ENCODE measurements around the gene C16orf95.
A peak's percentile ranks its signal among the peaks of the same experiment; 100 is the strongest.

Gene C16orf95

GRCh38 chr16:87332150-87332549, 15.0 kb upstream of the C16orf95 start:
- DNase-seq (ENCODE audit: low read depth in 2 of 2): no peak

DNA sequence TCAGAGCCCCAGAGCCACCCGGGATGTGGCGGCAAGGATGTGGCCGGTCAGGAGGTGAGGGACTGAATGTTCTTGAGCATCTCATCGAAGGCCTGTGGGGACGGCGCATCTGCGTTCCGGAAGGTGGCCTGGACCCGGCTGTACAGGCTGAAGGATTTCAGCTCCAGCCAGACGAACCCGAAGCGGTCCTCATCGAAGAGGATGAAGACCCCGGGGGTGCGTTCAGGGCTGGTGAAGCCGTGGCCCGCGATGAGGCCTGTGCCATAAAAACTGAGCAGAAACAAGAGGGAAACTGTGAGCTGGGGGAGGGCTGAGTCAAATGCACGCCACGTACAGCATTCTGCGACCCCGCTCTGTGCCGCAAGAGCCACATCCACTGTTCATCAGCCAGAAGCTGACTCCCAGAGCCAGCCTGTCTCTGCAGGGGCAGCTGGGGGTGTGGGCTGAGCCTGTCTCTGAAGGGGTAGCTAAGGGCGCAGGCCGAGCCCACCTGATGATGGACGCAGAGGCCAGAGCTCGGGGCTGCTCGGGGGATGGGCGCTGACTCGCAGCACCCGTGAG, 14.1 kb upstream of the C16orf95 start:
- DNase-seq (ENCODE audit: low read depth in 2 of 2): no peak

DNA sequence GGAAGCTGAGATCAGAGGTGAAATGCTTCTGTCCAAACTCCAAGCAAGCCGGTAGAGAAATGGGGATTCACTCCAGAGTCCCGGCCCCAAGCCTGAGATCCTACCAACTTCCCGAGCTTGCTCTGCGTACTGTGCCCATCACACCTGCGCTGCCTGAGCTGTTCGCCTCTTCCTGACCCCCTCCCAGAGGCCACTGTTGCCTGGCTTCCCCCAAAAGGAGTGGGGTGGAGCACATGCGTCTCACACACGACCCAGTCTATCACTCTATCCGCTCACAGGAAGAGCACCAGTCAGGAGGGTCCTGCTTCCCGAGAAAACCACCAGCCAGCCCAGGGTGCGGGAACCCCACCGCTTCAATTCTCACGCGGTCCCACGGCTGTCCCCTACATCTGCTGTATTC, 13.5 kb upstream of the C16orf95 start:
- DNase-seq (ENCODE audit: low read depth in 2 of 2): no peak

- DNase-seq (ENCODE audit: low read depth in 2 of 2): no peak
Measured at GRCh38 chr16:87330257-87330624, 13.0 kb upstream of the C16orf95 start.

- no peak for DNase-seq (ENCODE audit: low read depth in 2 of 2)
Measured at GRCh38 chr16:87329436-87330256, 12.5 kb upstream of the C16orf95 start.

DNA sequence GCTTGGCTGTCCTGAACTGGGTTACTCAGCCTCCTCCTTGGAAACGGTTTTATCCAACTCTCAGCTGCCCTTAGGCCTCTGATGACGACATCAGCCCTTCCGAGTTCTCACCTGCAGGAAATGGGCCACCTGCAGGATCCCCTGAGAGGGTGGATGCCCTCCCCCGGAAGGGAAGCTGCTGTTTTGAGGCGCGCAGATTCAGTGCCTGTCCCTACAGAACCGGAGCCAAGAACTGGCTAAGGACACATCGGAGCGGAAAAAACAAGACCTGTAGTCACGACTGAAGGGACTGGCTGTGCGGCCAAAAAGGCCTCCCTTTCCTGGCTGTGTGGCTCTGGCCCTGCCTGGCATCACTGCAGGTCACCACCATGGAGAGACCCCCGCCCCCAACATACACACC, 11.7 kb upstream of the C16orf95 start:
- DNase-seq (ENCODE audit: low read depth in 2 of 2): no peak

DNA sequence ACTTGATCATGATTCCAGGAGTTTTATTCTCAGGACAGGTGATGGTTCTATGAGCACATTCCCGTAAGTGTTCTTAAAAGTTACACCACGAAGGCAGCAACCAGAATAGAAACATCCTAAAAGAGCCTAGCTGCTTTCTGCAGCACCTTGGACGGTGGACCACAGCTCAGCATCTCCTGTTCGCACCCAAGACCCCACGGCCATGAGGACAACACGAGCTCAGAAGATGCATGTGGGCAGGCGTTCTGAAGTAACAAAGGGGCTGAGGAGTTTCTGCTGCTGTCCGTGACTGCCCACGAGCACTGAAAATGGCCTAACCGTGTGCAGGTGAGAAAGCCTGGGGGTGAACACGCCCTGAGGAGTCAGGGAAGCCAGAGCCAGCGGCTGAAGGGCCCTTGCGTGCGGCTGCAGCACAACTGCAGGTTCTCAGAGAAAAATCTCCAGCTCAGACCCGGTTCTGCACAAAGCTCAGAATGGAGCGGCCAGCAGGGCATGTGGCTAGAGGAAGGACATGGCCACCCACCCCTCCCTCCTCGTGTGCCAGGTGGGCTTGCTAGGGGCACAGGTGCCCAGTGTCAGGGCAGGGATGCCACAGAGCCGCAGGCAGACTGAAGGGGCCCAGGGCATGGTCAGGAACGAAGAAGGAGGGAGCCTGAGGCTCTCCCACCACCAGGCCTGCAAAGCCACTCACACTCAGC, 10.8 kb upstream of the C16orf95 start:
- DNase-seq (ENCODE audit: low read depth in 2 of 2): no peak

DNA sequence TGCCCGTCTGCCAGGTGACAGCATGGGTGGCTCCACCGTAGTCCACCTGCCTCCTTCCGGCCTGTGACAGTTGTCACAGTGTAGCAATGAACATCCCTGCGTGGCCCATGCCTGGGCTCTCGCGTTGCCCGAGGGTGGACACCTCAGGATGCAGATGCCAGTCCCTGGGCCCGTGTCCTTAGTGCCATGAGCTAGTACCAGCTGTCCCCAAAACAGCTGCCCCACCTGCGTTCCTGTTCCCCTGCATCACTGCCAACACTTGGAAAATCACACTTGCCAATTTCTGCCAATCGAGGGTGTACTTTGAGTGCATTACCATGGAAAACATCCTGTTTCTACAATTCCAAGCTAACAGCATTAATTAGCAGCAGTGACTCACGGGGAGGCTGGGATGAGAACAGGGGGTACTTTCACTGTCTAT, 9.0 kb upstream of the C16orf95 start:
- no peak for DNase-seq (ENCODE audit: low read depth in 2 of 2)

DNA sequence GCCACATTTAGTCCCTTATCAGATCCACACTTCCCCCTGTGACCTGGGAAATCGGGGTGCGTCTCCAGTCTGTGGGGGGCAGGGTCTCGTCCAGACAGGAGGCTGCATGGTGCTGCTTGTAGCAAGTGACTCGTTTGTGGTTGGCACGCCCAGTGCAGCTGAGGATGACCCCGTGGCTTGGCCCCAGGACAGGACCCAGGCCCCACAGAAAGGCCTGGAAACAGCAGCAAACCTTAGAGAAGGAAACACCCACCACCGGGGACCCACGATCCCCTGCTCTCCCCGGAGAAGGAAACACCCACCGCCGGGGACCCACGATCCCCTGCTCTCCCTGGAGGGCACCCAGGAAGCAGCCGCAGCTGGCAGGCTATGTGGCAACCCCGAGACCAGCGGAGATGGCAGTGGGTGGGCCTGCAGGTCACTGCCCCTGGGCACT, 8.2 kb upstream of the C16orf95 start:
- DNase-seq (ENCODE audit: low read depth in 2 of 2): no peak

GRCh38 chr16:87324411-87325275, 7.5 kb upstream of the C16orf95 start:
- peak; percentile 13 to 20 for DNase-seq (ENCODE audit: low read depth in 2 of 2)

DNA sequence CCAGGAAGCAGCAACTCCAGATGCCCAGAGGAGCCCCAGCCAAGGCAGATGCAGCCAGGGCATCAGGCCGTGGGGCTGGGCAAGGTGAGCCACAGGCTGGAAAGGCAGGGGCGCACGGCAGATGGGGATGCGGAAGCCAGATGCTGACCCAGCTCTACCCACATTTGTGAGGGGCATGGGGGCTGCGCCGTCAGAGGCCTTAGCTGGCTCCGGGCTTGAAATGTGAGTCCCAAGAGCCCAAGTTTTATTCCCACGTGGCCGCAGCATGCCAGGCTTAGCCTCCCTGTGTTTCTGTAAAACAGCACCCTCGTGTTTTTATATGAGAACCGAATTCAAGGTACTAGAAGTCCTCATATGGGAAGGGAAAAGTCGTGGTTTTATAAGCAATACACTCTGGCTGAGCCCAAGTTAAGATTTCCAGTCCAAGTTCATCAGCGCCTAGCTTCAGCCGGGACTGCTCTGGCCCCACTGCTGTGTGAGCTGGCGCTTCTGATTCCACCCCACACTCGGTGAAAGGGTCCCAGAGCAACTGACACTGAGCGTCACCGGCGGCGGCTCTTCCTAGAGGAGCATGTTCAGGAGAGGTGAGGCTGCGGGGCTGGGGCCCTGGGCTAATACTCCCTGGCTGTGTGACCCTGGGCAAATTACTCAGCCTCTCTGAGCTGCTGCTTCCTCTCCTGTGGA, 6.7 kb upstream of the C16orf95 start:
- DNase-seq (ENCODE audit: low read depth in 2 of 2): no peak

- DNase-seq (ENCODE audit: low read depth in 2 of 2): no peak
Measured at GRCh38 chr16:87322833-87323726, 5.9 kb upstream of the C16orf95 start.

DNA sequence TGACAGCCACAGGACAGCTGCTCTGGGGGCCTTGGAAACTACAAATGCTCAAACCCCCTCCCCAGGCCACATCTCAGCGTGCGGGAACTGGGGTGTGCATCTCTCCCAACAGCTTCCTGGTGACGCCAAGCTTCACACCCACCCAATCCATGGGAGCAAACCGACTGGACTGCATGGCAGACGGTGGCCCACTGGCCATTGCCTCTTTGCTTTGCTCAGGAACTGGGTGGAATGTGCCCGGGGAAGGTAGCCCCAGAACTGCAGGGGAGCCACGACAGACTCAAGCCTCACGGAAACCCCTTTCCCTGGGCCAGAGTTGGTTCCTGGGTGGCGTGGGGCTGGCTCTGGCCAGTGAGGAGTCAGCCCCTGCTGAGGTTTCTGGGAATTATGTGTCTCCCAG, 5.2 kb upstream of the C16orf95 start:
- no peak for DNase-seq (ENCODE audit: low read depth in 2 of 2)

DNA sequence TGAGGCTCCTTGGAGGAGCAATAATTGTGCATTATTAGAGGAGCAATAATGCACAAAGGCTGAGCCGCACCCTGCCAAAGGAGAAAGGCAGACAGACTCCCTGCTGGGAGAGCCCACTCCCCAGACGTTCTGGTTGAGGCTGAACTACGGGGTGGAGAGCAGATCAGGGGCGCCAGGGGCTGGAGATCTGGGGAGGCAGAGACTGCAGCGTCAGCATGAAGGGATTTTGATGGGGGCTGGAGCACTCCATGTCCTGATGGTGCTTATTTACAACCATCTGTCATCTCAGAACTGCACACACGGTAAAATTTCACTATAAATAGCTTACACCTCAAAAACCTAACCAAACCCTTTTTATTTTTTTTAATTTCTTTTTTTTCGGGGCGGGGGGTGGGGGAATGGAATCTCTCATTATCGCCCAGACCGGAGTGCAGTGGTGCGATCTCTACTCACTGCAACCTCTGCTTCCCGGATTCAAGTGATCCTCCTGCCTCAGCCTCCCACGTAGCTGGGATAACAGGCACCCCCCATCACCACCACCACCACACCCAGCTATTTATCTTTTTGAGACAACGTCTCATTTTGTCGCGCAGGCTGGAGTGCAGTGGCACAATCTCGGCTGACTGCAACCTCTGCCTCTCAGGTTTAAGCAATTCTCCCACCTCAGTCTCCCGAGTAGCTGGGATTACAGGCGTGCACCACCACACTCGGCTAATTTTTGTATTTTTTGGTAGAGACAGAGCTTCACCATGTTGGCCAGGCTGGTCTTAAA, 4.3 kb upstream of the C16orf95 start:
- no peak for DNase-seq (ENCODE audit: low read depth in 2 of 2)

DNA sequence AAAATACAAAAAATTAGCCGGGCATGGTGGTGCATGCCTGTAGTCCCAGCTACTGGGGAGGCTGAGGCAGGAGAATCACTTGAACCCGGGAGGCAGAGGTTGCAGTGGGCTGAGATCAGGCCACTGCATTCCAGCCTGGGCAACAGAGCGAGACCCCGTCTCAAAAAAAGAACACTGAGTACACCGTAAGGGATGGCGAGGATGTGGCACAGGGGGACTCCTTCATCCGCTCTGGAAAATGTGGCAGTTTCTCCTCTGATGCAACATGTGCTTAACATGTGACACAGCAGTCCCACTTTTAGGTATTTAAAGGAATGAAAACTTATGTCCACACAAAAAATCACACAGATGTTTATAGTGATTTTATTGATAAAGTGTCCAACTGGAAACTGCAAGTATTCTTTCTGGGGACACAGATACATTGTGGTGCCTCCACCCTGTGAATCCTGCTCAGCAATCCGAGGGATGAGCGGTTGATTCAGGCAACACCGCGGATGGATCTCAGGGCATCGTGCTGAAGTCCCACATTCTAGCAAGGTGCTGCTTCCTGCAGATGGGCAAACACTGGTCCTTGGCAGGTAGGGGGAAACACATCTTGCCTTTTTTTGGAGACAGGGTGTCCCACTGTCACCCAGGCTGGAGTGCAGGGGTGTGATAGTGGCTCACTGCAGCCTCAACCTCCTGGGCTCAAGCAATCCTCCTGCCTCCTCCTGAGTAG, 3.5 kb upstream of the C16orf95 start:
- DNase-seq (ENCODE audit: low read depth in 2 of 2): no peak

DNA sequence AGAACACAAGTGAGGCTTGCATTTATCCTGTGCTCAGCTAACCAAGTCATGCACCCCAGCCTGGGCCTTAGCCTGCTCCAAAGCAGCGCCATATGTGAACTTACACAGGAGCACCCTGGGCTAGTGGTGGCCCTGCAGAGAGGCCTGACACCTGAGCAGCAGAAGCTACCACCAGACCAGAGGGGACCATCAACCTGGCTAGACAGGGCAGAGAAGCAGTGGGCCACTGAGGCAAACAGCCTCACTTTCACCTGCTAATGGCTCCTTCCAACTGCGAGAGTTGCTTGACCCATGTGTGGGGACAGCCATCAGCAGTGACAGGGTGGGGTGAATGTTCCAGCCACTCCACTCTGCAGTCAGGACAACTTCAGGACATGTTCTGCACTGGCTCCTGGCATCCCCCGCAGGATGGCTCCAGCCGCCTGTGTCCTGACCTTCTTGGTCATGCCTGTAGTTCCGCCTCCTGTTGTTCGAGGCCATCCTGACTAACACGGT, 2.9 kb upstream of the C16orf95 start:
- DNase-seq (ENCODE audit: low read depth in 2 of 2): no peak

DNA sequence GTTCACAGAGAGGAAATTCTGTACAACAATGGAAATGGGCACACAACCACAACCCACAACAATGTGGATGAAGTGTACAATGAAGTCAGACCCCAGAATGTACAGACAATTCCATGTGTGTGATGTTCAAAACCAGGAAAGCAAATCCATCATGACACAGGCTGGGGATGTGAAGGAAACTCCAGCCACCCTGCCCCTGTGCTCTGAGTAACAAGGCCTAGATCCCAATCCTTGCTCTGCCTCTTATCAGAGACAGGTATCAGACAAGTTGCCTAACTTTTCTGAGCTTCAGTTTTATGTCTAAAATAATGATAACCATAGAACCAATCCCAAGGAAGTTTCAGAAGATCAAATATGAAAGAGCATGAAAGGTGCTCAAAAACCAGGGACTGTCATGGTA, 1.8 kb upstream of the C16orf95 start:
- no peak for DNase-seq (ENCODE audit: low read depth in 2 of 2)

- no peak for DNase-seq (ENCODE audit: low read depth in 2 of 2)
Measured at GRCh38 chr16:87317750-87318644, 805 bp upstream of the C16orf95 start.
